ENCODE results near the gene NXT1. TPM values are rescaled to one million over a fixed set of nuclear protein-coding genes. Genes with fewer than 3 reads are reported as not detected.

Gene NXT1
- total RNA-seq, 4 donors from 2014 or later = 29.2 to 40.2 (median 35.1) TPM

DNA sequence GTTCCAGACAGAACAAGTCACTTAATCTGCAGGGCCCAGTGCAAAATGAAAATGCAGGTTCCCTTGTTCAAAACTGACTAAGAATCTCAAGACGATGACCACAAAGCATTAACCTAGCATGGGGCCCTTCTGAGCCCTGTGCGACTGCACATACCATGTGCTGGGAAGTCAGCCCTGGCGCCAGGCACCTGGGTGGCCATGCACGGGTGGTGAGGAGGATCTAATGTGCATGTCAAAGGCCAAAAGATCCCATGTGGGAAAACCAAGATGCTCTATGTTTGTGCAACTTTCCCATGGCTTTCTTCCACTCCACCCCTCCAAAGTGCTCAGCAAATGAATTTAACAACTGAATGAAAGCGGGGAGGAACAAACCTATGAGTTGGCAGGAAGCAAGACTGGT, 33.5 kb upstream of the NXT1 start:
- 77 to 88% methylated on average over 5 of the region's 5 CpGs for WGBS, 2 donors
- intact Hi-C loops (cut with DNase I; ENCODE audit: low total_unique reads) = loop anchor here (10.0 kb wide), 1 partner anchor 972 kb away; no protein-coding TSS in a partner anchor
- no peak for DNase-seq (ENCODE audit: low spot score in 2 of 2)
- TF ChIP-seq, protein P1, sequence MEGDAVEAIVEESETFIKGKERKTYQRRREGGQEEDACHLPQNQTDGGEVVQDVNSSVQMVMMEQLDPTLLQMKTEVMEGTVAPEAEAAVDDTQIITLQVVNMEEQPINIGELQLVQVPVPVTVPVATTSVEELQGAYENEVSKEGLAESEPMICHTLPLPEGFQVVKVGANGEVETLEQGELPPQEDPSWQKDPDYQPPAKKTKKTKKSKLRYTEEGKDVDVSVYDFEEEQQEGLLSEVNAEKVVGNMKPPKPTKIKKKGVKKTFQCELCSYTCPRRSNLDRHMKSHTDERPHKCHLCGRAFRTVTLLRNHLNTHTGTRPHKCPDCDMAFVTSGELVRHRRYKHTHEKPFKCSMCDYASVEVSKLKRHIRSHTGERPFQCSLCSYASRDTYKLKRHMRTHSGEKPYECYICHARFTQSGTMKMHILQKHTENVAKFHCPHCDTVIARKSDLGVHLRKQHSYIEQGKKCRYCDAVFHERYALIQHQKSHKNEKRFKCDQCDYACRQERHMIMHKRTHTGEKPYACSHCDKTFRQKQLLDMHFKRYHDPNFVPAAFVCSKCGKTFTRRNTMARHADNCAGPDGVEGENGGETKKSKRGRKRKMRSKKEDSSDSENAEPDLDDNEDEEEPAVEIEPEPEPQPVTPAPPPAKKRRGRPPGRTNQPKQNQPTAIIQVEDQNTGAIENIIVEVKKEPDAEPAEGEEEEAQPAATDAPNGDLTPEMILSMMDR (IDR thresholded peaks at IDR 0.05) = no peak
- no peak for TF ChIP-seq POLR2A (IDR thresholded peaks at IDR 0.05)
- no peak overlapping the region for H3K4me3 ChIP-seq (ENCODE audit: low read depth, poor library complexity, severe bottlenecking)

DNA sequence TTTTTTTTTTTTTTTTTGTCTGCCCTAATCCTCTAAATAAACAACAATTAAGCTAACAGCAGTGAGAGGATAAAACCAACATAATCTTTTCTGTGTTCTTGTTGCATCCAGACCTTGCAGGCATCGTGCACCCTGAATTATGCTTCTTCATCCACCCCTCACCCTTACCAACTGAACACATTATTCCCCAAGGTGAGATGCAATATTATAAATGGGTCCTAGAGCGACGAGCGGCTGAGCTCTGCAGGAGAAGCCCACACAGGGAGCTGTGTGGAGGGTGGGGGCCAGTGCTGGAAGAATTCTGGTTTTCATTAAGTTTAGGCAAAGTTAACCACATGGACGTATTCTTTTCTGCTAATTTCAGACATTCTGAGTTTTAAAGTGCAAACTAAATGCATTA, 32.2 kb upstream of the NXT1 start:
- WGBS, 2 donors = 55 to 61% methylated on average over 5 of the region's 5 CpGs
- TF ChIP-seq POLR2A (IDR thresholded peaks at IDR 0.05) = no peak
- TF ChIP-seq, protein P1 (IDR thresholded peaks at IDR 0.05) = no peak
- intact Hi-C loops (cut with DNase I; ENCODE audit: low total_unique reads) = loop anchor here (10.0 kb wide), 1 partner anchor 974 kb away; no protein-coding TSS in a partner anchor
- DNase-seq (ENCODE audit: low spot score in 2 of 2) = no peak
- H3K4me3 ChIP-seq (ENCODE audit: low read depth, poor library complexity, severe bottlenecking) = no peak overlapping the region

DNA sequence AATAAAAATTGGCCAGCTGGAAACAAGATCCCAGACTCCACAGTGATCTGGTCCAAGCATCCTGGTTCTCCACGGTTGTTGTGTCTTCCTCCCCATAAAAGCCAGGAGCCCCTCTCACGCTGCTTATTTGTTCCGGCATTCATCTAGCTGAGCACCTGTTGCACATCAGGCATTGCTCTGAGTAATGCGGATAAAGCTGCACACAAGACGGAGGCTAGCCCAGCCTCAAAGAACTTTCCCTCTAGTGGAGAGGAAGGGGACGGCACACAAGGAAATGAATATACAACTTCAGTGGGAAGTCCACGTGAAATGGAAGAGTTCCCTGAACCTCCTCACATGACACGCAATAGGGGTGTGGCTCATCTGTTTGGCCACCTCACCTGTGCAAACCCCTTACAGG, 30.3 kb upstream of the NXT1 start:
- intact Hi-C loops (cut with DNase I; ENCODE audit: low total_unique reads) = no loop called here
- 69 to 72% methylated on average over 8 of the region's 8 CpGs for WGBS, 2 donors
- H3K4me3 ChIP-seq (ENCODE audit: low read depth, poor library complexity, severe bottlenecking) = no peak overlapping the region
- TF ChIP-seq POLR2A (IDR thresholded peaks at IDR 0.05) = no peak
- TF ChIP-seq, protein P1 (IDR thresholded peaks at IDR 0.05) = no peak
- DNase-seq (ENCODE audit: low spot score in 2 of 2) = no peak

DNA sequence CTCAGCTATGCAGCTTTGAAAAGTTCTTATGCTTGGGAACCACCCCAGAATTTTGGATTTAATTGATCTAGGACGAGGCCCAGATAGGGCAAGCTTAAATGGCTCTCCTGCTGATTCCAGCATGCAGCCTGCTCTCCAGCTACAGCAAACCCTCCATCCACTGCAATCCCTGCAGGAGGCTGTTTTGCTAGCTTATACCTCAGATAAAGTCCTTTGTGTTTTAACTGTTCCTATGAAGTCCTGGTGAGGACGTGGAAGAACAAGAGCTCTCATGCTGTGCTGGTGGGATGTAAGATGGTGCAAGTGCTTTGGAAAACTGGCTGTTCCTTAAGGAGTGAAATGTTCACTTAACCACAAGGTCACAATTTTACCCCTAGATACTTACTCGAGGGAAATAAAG, 25.5 kb upstream of the NXT1 start:
- WGBS, 2 donors = 85 to 88% methylated on average over 3 of the region's 3 CpGs
- H3K4me3 ChIP-seq (ENCODE audit: low read depth, poor library complexity, severe bottlenecking) = no peak overlapping the region
- intact Hi-C loops (cut with DNase I; ENCODE audit: low total_unique reads) = no loop called here
- no peak for DNase-seq (ENCODE audit: low spot score in 2 of 2)
- no peak for TF ChIP-seq POLR2A (IDR thresholded peaks at IDR 0.05)
- TF ChIP-seq, protein P1 (IDR thresholded peaks at IDR 0.05) = no peak

DNA sequence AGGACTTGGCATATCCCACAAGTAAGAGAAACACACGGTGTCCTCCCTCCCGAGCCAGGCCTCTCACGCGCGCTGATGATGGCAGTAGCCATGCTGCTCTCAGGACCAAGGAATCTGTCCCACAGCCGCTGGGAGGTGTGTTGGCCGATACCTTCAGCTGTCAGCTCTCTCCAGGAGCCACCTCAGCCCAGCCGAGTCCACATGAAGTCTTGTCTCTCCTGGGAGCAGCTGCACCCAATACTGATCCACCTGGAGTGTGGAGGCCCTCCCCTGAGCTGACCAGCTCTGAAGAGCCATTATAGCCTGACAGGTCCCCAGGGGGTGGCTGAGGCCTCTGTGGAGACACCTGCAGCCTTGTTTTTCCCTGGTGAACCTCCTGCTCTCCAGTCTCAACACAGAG, 23.8 kb upstream of the NXT1 start:
- no peak for DNase-seq (ENCODE audit: low spot score in 2 of 2)
- TF ChIP-seq POLR2A (IDR thresholded peaks at IDR 0.05) = no peak
- H3K4me3 ChIP-seq (ENCODE audit: low read depth, poor library complexity, severe bottlenecking) = no peak overlapping the region
- 88 to 93% methylated on average over 8 of the region's 8 CpGs for WGBS, 2 donors
- intact Hi-C loops (cut with DNase I; ENCODE audit: low total_unique reads) = no loop called here

DNA sequence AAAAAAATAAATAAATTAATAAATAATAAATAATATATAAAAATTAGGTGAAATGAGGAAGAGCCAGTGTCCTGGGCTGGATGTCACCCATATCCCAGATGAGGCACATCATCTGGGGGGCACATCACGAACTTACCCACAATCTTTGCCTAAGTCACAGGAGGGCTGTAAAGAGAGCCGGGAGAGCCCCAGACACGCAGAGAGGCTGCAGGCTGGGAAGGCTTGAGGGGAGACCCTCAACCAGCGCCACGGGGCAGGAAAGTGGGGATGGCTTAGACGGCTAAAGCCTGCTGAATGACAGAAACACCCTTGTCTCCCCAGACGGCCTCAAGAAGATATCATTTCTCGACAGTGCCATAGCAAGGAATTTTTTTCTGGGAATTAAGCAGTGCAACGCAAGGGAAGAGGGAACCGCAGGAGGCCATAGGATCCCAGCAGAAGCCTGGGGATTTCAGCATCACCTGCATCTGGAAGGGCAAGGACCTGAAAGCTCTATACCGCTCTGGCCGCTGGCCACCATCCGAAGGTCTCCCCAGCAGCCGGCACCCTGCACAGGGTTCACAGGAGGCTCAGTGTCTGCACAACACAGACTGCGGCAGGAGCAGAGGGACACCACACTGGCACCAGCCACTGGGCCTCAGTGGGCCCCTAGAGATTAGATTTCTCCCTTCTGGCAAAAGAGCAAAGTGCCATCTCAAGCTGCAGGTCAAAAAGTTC, 22.8 kb upstream of the NXT1 start:
- WGBS, 2 donors = 93% methylated on average over 14 to 15 of the region's 15 CpGs
- no peak overlapping the region for H3K4me3 ChIP-seq (ENCODE audit: low read depth, poor library complexity, severe bottlenecking)
- intact Hi-C loops (cut with DNase I; ENCODE audit: low total_unique reads) = no loop called here
- no peak for DNase-seq (ENCODE audit: low spot score in 2 of 2)
- TF ChIP-seq, protein P1 (IDR thresholded peaks at IDR 0.05) = no peak
- TF ChIP-seq POLR2A (IDR thresholded peaks at IDR 0.05) = no peak
